ENCODE data around the gene NFXL1.

NFXL1 gene

DNA sequence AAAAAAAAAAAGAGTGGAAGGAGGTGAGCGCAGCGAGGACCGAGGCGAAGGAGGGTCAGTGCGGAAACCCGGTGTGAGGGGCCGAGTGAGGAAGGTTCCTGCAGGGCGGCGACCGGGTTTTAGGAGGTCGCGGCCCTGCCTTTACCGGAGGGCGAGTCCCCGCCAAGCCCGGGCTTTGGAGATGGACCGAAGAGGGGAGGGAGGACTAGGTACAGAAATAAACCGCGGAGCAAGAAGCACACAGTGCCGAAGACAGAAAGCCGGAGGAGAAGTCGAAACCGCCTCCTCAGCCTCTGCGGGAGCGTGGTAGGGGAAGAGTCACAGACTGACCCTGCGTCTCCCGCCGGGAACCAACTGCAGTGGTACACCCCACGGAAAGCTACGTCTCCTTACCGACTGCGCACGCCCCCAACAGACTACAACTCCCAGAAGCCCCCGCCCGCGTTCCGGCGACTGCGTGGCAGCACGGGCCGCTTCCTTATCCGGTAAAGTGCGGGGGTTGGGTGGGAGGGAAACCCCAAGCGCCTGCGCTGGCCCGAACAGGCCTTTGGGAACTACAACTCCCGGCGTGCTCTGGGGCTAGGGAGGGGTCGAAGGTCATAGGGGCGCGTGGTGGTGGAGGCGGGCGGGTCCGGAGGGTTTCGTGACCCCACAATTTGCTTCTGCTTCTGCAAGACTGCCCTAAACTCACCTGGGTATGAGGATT is at the start of gene NFXL1:
Gene NFXL1 (minus strand): TSS at position 364 of the 706 bp plus-strand sequence. CDS start 380 bp downstream, outside the sequence.
- TF ChIP-seq GATA3 (IDR thresholded peaks at IDR 0.05; ENCODE audit: low read depth, low read length) (no peak), GATA2 (IDR thresholded peaks at IDR 0.05; ENCODE audit: low read depth, low read length) (no peak)

DNA sequence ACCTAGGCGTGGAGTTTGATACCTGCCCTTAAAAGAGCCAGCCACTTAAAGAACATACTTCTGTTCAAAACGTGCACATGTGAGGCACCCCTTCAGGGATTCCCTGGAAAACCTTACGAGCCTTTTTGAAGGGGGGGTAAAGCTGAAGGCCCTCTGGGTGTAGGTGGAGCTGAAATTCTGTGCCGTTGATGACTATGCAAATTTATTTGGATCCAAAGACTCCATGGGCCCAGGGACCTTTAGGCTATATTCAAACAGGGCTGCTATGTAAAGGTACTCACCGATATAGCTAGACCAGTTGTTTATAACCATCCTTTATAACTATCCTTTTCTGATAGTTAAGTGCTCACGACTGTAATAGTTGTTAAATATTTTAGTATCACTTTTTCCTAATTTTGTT is 40.3 kb upstream of the NFXL1 start:
- TF ChIP-seq GATA2 (IDR thresholded peaks at IDR 0.05; ENCODE audit: low read depth, low read length) (no peak), GATA3 (IDR thresholded peaks at IDR 0.05; ENCODE audit: low read depth, low read length) (no peak)

DNA sequence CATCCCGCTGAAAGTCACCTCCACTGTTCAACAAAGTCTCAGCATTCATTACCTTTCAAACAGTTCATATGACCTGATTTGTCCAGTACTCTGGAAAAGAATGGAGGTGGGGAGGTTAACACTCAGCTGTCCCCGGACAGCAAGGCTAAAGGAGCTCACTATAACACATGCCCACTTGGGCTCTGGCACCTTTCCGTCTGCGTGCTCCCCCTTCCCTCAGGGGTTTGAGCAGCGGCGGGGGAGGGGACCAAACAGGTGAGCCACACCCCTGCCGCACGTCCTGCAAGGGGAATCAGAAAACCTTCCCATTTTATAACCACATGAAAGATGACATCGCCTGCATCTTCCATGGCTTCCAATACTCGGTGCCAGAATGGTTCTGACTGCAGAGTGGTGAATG is 39.9 kb upstream of the NFXL1 start:
- TF ChIP-seq GATA3 (IDR thresholded peaks at IDR 0.05; ENCODE audit: low read depth, low read length) = no peak
- no peak for TF ChIP-seq GATA2 (IDR thresholded peaks at IDR 0.05; ENCODE audit: low read depth, low read length)

DNA sequence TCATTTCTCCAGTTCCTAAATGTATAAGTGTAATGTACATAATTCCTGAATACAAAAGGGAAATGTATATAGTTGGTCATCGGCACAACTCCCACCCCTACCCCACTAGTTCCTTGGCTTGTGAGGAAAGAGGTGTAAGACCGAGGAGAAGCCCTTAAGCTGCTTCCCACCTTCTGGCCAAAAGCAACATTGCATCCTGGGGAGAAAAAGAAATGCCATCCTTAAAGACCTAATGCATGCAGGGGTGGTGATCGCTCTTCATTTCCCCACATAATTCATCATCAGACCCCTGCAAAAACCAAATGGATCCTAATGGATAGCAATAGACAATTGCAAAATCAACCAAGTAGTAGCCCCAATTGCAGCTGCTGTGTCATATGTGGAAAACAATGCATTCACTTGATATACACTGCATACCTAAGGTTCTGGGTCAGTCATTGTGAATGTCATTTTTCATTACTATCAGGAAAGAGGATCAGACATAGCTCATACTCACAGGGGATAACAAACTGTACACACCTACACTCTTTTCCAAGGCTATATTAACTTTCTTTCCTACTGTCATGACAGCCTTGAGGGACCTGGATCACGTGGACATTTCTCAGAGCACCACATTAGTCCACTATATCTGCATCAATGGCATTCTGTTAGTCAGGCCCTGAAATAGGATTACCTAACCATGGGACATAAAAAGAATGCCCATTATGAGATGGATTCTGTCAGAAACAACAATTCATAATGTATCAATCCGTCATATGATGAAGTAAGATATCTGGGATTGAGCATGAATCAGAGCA is 31.7 kb upstream of the NFXL1 start:
- TF ChIP-seq GATA2 (IDR thresholded peaks at IDR 0.05; ENCODE audit: low read depth, low read length) (no peak), GATA3 (IDR thresholded peaks at IDR 0.05; ENCODE audit: low read depth, low read length) (no peak)

DNA sequence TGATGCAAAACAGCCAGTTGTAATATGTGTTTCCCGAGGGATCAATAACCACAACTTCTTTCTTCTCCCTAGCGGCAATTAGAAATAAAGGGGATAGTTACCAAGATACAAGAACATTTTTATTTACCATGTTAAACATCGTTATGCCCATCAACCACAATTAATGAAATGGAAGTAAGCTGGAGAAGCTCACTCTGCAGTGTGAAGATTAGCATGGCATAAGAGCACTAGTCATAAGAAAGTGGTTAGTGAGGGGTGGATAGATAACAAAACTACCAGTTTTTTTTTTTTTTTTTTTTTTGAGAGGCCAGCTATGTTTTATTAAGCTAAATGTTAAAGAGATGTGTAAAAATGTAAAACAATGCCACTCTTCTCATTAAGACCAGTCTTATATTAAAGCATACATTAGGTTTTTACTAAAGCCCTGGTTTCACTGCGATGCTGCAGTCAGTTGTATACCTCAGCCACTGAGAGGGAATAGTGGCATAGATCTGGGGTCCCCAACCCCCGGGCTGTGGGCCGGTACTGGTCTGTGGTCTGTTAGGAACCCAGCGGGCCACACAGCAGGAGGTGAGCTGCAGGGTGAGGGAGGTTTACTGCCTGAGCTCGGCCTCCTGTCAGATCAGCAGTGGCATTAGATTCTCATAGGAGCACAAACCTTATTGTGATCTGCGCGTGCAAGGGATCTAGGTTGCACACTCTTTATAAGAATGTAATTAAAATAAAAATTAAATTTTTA is 27.9 kb upstream of the NFXL1 start:
- TF ChIP-seq GATA2 (IDR thresholded peaks at IDR 0.05; ENCODE audit: low read depth, low read length) = no peak
- no peak for TF ChIP-seq GATA3 (IDR thresholded peaks at IDR 0.05; ENCODE audit: low read depth, low read length)

DNA sequence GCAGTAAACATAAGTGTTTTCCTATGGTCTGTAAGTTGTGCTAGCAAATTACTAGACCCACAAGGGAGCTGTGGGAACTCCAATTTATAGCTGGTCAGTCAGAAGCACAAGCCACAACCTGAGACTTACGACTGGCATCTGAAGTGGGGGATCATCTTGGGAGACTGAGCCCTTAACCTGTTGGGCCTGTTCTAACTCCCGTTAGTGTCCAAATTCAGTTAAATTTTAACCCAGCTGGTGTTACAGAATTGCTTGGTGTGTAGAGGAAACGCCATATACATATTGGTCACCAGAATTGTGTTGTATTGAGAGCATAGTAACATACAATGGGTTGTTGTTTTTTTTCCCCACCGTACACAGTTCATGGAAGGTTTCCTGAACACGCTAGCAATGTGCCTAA is 25.1 kb upstream of the NFXL1 start:
- TF ChIP-seq GATA2 (IDR thresholded peaks at IDR 0.05; ENCODE audit: low read depth, low read length) = no peak

DNA sequence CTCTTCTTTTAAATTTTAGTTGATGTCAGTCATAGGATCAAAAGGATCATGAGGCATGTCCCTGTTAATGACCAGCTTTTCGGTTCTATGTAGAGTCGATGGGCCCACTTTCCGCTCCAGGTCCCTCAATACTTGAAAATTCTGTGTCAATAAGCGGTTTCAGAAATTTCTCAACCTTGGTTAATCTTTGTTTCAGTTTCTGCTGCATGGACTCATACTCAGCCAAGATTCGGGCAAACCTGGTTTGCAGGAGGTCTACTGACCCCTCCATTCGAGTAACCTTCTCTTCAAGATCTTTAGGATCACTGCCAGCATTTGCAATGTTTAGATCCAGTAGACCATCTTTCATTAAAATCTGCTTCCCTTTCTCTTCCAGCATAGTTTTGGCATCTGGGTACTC is 22.0 kb upstream of the NFXL1 start:
- TF ChIP-seq GATA3 (IDR thresholded peaks at IDR 0.05; ENCODE audit: low read depth, low read length) (no peak), GATA2 (IDR thresholded peaks at IDR 0.05; ENCODE audit: low read depth, low read length) (no peak)

DNA sequence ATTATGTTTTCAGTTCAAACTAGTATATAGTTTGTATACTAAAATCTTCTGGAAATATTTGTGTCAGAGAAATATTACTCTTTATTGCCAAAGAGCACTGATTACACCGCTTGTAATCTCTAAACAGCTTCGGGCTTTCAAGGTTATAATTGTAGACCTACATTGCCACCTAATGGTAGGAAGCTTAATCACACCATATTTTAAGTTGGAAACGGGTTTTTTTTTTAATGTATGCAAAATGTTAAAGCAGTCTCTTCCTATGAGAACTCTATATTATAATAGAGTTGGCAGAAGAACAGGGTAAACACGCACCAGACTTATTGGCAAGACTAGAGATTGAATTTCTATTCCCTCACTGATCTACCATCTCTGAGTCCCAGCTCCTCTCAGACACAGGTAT is 19.5 kb upstream of the NFXL1 start:
- no peak for TF ChIP-seq GATA2 (IDR thresholded peaks at IDR 0.05; ENCODE audit: low read depth, low read length)
- TF ChIP-seq GATA3 (IDR thresholded peaks at IDR 0.05; ENCODE audit: low read depth, low read length) = no peak

DNA sequence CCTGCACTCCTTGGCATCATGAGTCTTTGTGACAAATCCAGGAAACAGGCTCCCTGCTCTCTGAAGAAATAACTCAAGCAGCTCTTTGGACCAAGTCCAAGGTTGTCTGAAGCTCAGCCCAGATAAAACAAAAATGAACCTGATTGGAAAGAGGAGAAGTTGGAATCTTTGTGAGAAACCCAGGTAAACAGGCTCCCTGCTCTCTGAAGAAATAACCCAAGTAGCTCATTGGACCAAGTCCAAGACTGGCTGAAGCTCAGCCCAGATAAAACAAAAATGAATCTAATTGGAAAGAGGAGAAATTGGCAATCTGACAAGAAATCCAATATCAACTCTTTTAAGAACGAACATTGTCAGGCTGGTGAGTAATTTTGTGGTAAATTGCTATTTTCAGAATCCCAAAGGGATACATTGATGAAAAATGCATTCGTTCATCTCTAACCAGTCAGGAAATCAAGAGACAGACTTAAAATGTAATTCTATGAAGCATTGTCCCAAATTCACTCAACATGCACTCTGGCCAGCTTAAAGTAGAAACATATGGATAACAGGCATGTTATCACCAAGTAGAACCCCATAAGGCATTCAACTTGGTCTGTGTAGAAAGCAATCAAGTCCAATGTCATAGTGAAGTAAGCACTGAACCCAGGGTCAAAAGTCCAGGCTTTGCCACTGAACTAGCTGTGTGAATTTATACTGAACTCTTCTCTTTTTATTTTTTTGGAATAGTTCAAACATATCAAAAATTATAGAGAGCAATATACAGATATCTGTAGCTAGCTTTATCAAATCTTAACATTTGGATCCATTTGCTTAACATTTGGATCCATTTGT is 16.8 kb upstream of the NFXL1 start:
- TF ChIP-seq GATA2 (IDR thresholded peaks at IDR 0.05; ENCODE audit: low read depth, low read length) (no peak), GATA3 (IDR thresholded peaks at IDR 0.05; ENCODE audit: low read depth, low read length) (no peak)

DNA sequence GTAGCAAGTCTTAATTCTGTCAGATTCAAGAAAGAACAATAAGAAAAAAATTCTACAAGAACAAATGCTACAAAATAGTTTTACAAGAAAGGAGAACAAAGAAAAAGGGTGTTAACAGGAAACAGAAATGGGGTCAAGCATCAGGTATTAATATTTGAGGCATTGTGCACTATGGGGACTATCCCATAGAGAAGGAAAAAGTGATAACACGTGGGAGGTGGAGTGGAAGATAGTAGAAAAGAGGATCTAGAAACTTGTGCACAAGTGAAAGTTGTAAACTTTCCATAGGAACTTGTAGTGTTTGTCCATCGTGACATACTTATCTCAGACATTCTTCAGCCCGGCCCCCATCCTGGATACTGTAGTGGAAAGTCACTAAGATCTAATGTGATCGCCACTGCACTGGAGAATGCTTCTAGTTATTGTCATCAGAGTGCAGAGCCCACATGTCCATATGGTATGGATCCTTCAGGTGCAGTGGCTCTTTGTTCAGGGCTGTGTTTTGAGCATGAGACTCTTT is 15.4 kb upstream of the NFXL1 start:
- TF ChIP-seq GATA3 (IDR thresholded peaks at IDR 0.05; ENCODE audit: low read depth, low read length) (no peak), GATA2 (IDR thresholded peaks at IDR 0.05; ENCODE audit: low read depth, low read length) (no peak)

DNA sequence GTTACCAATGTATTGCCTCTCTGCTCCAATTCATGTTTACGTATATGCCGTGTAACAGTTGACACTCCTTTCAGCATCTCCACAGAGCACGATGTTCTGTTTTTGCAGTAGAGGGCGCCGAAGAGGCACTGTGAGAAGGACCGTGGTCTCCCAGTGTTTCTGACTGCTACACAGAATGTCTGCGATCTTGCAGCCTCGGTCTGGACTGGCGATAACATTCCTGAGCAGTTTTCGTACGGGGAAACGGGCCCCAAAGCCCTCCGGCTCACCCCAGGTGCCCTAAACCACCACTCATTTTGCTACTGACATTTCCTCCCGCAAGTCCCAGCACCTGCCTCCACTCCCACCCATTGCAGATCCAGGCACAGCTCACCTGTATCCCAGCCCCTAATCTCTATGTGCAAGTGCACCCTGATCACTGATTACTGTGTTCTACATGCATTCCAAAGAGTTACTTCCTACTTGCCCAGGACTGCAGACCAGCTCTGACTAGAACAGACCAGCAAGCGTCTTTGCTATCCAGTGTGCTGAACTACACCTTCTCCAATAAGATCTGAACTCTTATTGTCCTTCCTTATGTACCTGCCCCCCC is 12.4 kb upstream of the NFXL1 start:
- no peak for TF ChIP-seq GATA3 (IDR thresholded peaks at IDR 0.05; ENCODE audit: low read depth, low read length)
- no peak for TF ChIP-seq GATA2 (IDR thresholded peaks at IDR 0.05; ENCODE audit: low read depth, low read length)

DNA sequence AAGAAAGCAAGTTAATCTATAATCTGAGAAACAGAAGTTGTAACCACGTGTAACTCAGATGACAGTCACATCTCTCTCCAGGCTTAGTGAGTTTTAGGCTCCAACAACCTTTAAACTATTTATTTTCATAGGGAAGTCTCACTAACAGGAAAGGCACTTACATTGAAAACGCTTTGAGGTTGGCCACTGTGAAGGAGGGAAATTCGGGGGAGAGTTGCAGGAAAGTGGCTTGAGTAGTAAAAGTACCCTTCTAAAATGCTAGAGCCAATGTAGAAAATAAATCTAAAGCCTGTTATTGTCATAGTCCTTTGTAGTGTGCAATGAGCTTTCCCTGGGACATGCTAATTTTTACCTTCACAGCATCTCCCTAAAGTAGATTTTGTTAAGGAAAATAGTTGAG is 995 bp upstream of the NFXL1 start:
- TF ChIP-seq GATA2 (IDR thresholded peaks at IDR 0.05; ENCODE audit: low read depth, low read length) (no peak), GATA3 (IDR thresholded peaks at IDR 0.05; ENCODE audit: low read depth, low read length) (no peak)

DNA sequence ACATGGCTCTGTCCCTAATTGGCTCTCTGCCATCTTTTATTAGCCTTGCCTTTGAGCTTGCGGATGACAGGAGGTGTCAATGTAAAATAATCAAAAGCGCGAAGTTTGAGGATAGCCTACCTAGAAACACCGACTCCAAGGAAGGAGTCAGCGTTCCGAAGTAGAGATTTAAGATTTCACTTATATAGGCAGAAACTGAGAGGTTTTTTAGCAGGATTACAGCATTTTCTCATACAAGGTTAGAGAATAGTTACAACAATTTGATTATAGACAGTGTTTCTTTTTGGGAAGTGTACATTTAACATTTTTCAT is 499 bp upstream of the NFXL1 start:
- TF ChIP-seq GATA2 (IDR thresholded peaks at IDR 0.05; ENCODE audit: low read depth, low read length) (no peak), GATA3 (IDR thresholded peaks at IDR 0.05; ENCODE audit: low read depth, low read length) (no peak)
